Keratinocyte (primary cell): ENCODE measurements around the gene TNFAIP6. TPM values are rescaled to one million over a fixed set of nuclear protein-coding genes. Genes with fewer than 3 reads are reported as not detected.

ENCODE experiments used
- DNase-seq: peaks from one replicate; pipeline ENCODE4 v3.0.0-alpha.2; 2011; ENCODE audit warnings: low read depth, missing footprints, low spot score
- FAIRE-seq: peaks from 2 replicates; lab custom pipeline; 2011; peaks lifted over from hg19 to GRCh38; lab: Jason Lieb, UNC
- H2AFZ ChIP-seq: 2 replicates; pipeline ENCODE4 v1.6.0; 2012; ENCODE audit warnings: low read length, control low read depth, inconsistent platforms; ENCODE audit not compliant: control insufficient read depth
- H3K27ac ChIP-seq: 2 replicates; pipeline ENCODE4 v1.5.1; 2011; ENCODE audit warnings: low read length; ENCODE audit not compliant: control insufficient read depth, insufficient read depth
- H3K27me3 ChIP-seq: 3 replicates; pipeline ENCODE4 v1.6.0; 2011; ENCODE audit warnings: low read length; ENCODE audit not compliant: control insufficient read depth, insufficient read depth; ENCODE audit errors: extremely low read depth
- H3K36me3 ChIP-seq, 2 experiments: 2 replicates in 1 of 2; 3 replicates in 1 of 2; pipeline ENCODE4 v1.5.1; 2011; ENCODE audit warnings: low read length in 2 of 2, mild to moderate bottlenecking in 1 of 2; ENCODE audit not compliant: control insufficient read depth in 2 of 2, insufficient read depth in 2 of 2; ENCODE audit errors: extremely low read depth in 1 of 2
- H3K4me1 ChIP-seq: 3 replicates; pipeline ENCODE4 v1.5.1; 2011; ENCODE audit warnings: low read length; ENCODE audit not compliant: control insufficient read depth, insufficient read depth; ENCODE audit errors: extremely low read depth
- H3K4me2 ChIP-seq: 3 replicates; pipeline ENCODE4 v1.6.0; 2011; ENCODE audit warnings: low read depth, low read length; ENCODE audit not compliant: control insufficient read depth, insufficient read depth; ENCODE audit errors: extremely low read depth
- H3K4me3 ChIP-seq, 3 experiments: fragments of 200-600 bp in 1 of 3; sonication (generic) in 1 of 3; 2 replicates in 2 of 3; 3 replicates in 1 of 3; pipeline ENCODE4 v1.5.1; 2011 to 2016; ENCODE audit warnings: low read length in 3 of 3, mild to moderate bottlenecking in 3 of 3, control low read depth in 2 of 3, inconsistent platforms in 1 of 3, low read depth in 1 of 3, mixed read lengths in 1 of 3, mixed run types in 1 of 3, moderate library complexity in 1 of 3; ENCODE audit not compliant: control insufficient read depth in 2 of 3, insufficient read depth in 2 of 3; ENCODE audit errors: extremely low read depth in 1 of 3
- H3K79me2 ChIP-seq: 2 replicates; pipeline ENCODE4 v1.6.0; 2012; ENCODE audit warnings: low read length; ENCODE audit not compliant: control insufficient read depth, insufficient read depth
- H3K9ac ChIP-seq: 3 replicates; pipeline ENCODE4 v1.6.0; 2011; ENCODE audit warnings: low read length; ENCODE audit not compliant: control insufficient read depth, insufficient read depth; ENCODE audit errors: extremely low read depth
- H3K9me1 ChIP-seq: 3 replicates; pipeline ENCODE4 v1.6.0; 2011; ENCODE audit warnings: low read length; ENCODE audit not compliant: control insufficient read depth, insufficient read depth; ENCODE audit errors: extremely low read depth
- H3K9me3 ChIP-seq: 2 replicates; pipeline ENCODE4 v1.5.1; 2012; ENCODE audit warnings: low read depth, low read length; ENCODE audit not compliant: control insufficient read depth
- H4K20me1 ChIP-seq: 3 replicates; pipeline ENCODE4 v1.6.0; 2011; ENCODE audit warnings: low read length; ENCODE audit not compliant: control insufficient read depth, insufficient read depth; ENCODE audit errors: extremely low read depth
- EZH2 ChIP-seq: IDR thresholded peaks from one replicate; pipeline ENCODE4 v1.6.1; 2012; ENCODE audit warnings: inconsistent platforms, mild to moderate bottlenecking, low read length, moderate library complexity
- dilution Hi-C: fragments of 300-500 bp; cut with MboI; formaldehyde crosslinking; loops from one replicate; pipeline ENCODE4 v1.7.0; 2020; ENCODE audit warnings: low sequenced_read_pairs; ENCODE audit not compliant: extremely low pct_ligation_motif_present
- polyA plus RNA-seq, 5 experiments: library from polyadenylated mRNA; depleted of rRNA in 3 of 5; stranded (reverse) in 3 of 5; stranded (forward) in 1 of 5; unstranded in 1 of 5; fragments of >200 nt; gene quantifications; 1 replicate in 1 of 5; 2 replicates in 3 of 5; 3 replicates in 1 of 5; pipeline versions ENCODE4 v1.2.1 to v1.2.3, GENCODE V29; 2011 to 2012; ENCODE audit warnings: missing spikeins in 2 of 5, low read depth in 1 of 5, low replicate concordance in 1 of 5
- TF ChIP-seq, protein P1 (sequence below), 3 experiments: IDR thresholded peaks in 1 of 3; conservative IDR thresholded peaks in 1 of 3; optimal IDR thresholded peaks in 1 of 3; 2 replicates in 2 of 3; 3 replicates in 1 of 3; pipeline versions ENCODE3 to v1.5.1; 2011; ENCODE audit warnings: low read length in 3 of 3, mild to moderate bottlenecking in 3 of 3, moderate library complexity in 2 of 3, control low read depth in 1 of 3, inconsistent platforms in 1 of 3; ENCODE audit not compliant: insufficient read depth in 2 of 3; ENCODE audit errors: extremely low read depth in 1 of 3

TNFAIP6 gene
- polyA plus RNA-seq, 1 donor (not counting 4 experiments of a cell fraction or from before 2014, with no cell fraction given): 0.21 TPM

DNA sequence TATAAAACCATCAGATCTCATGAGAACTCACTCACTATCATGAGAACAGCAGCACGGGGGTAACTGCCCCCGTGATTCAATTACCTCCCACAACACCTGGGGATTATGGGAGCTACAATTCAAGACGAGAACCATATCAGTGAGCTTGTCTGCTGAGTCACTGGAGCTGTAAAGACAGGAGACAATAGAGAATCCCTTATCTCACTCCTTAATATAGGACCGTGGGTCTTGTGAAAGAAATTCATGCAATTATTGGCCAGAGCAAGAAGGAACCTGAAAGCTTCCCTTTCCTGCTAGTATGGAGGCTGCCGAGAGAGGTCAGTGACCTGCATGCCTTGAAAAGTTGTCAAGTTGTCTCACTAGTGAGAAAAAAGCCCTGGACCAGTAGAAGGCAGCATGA, 9.5 kb upstream of the TNFAIP6 start:
- no peaks in the 10 kb centered on the region for H3K27me3 ChIP-seq
- H3K4me3 ChIP-seq: no peak overlapping the region
- no peaks in the 10 kb centered on the region for H4K20me1 ChIP-seq
- DNase-seq (no peak), FAIRE-seq (no peak)
- H3K79me2 ChIP-seq: no peaks in the 10 kb centered on the region
- H3K9ac ChIP-seq: no peak overlapping the region
- no peak overlapping the region for H3K4me2 ChIP-seq
- dilution Hi-C loops: no loop called here
- H3K9me3 ChIP-seq: no peaks in the 10 kb centered on the region
- H3K27ac ChIP-seq: no peak overlapping the region
- no peak for TF ChIP-seq EZH2
- TF ChIP-seq, protein P1, sequence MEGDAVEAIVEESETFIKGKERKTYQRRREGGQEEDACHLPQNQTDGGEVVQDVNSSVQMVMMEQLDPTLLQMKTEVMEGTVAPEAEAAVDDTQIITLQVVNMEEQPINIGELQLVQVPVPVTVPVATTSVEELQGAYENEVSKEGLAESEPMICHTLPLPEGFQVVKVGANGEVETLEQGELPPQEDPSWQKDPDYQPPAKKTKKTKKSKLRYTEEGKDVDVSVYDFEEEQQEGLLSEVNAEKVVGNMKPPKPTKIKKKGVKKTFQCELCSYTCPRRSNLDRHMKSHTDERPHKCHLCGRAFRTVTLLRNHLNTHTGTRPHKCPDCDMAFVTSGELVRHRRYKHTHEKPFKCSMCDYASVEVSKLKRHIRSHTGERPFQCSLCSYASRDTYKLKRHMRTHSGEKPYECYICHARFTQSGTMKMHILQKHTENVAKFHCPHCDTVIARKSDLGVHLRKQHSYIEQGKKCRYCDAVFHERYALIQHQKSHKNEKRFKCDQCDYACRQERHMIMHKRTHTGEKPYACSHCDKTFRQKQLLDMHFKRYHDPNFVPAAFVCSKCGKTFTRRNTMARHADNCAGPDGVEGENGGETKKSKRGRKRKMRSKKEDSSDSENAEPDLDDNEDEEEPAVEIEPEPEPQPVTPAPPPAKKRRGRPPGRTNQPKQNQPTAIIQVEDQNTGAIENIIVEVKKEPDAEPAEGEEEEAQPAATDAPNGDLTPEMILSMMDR (optimal IDR thresholded peaks at IDR 0.05 in 1 of 3, IDR thresholded peaks at IDR 0.05 in 1 of 3, conservative IDR thresholded peaks at IDR 0.05 in 1 of 3; ENCODE audit: extremely low read depth in 1 of 3, insufficient read depth in 2 of 3, low read length in 3 of 3): no peak
- H2AFZ ChIP-seq: no peak overlapping the region
- no peaks in the 10 kb centered on the region for H3K36me3 ChIP-seq
- H3K9me1 ChIP-seq: no peaks in the 10 kb centered on the region
- peaks cover 3% of the 10 kb centered on the region for H3K4me1 ChIP-seq

DNA sequence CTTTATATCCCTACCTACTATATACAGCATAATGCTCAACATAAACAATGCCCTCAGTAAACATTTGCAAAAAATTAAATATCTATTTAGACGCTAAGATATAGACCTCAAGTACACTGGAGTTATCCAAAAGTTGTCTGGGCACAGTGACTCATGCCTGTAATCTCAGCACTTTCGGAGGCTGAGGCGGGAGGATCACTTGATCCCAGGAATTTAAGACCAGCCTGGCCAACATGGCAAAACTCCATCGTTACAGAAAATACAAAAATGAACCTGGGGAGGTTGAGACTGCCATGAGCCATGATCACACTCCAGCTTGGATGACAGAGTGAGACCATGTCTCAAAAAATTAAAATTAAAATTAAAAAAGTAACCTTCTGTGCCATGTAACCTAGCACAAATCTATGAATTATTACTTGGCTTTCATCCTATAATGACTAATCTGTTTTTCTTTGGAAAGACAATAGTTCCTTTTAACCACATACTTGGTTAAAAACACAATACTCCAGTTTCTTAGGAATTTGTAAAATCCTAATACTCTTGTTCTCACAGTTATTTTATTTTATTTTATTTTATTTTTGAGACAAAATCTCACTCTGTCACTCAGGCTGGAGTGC, 6.7 kb upstream of the TNFAIP6 start:
- no peaks in the 10 kb centered on the region for H3K79me2 ChIP-seq
- no peak for FAIRE-seq
- H3K4me2 ChIP-seq: no peak overlapping the region
- H3K36me3 ChIP-seq: no peaks in the 10 kb centered on the region
- H3K9me1 ChIP-seq: no peaks in the 10 kb centered on the region
- H3K9ac ChIP-seq: no peak overlapping the region
- dilution Hi-C loops: no loop called here
- no peaks in the 10 kb centered on the region for H3K9me3 ChIP-seq
- no peak overlapping the region for H3K4me3 ChIP-seq
- DNase-seq: no peak
- H3K27ac ChIP-seq: no peak overlapping the region
- peaks cover 3% of the 10 kb centered on the region for H3K4me1 ChIP-seq
- no peaks in the 10 kb centered on the region for H4K20me1 ChIP-seq
- no peaks in the 10 kb centered on the region for H3K27me3 ChIP-seq
- TF ChIP-seq, protein P1 (optimal IDR thresholded peaks at IDR 0.05 in 1 of 3, IDR thresholded peaks at IDR 0.05 in 1 of 3, conservative IDR thresholded peaks at IDR 0.05 in 1 of 3; ENCODE audit: extremely low read depth in 1 of 3, insufficient read depth in 2 of 3, low read length in 3 of 3): no peak
- no peak for TF ChIP-seq EZH2
- H2AFZ ChIP-seq: no peak overlapping the region
